H9 (cell line): ENCODE measurements around the gene FOXL1. TPM values are rescaled to one million over a fixed set of nuclear protein-coding genes. Genes with fewer than 3 reads are reported as not detected.

Experiments
- DNase-seq: peaks from one replicate; pipeline ENCODE4 v3.0.0-alpha.2; 2017
- H2AFZ ChIP-seq: one replicate; pipeline ENCODE4 v1.6.1; 2013; ENCODE audit warnings: mild to moderate bottlenecking, low read length, control low read depth, moderate library complexity
- H2AK5ac ChIP-seq: 2 replicates; pipeline ENCODE4 v1.6.1; 2013; ENCODE audit warnings: low read length, control low read depth, mixed read lengths; ENCODE audit not compliant: insufficient read length
- H2BK120ac ChIP-seq: one replicate; pipeline ENCODE4 v1.6.1; 2013; ENCODE audit warnings: low read depth, mild to moderate bottlenecking, low read length, control low read depth, inconsistent platforms; ENCODE audit not compliant: poor library complexity, severe bottlenecking
- H2BK12ac ChIP-seq: 2 replicates; pipeline ENCODE4 v1.6.1; 2013; ENCODE audit warnings: low read length, control low read depth, mixed read lengths, low read depth; ENCODE audit not compliant: insufficient read length
- H2BK15ac ChIP-seq: 2 replicates; pipeline ENCODE4 v1.6.1; 2013; ENCODE audit warnings: low read depth, low read length, control low read depth
- H2BK20ac ChIP-seq: one replicate; pipeline ENCODE4 v1.6.1; 2013; ENCODE audit warnings: low read depth, mild to moderate bottlenecking, low read length, control low read depth, inconsistent platforms; ENCODE audit not compliant: poor library complexity, severe bottlenecking
- H2BK5ac ChIP-seq: 2 replicates; pipeline ENCODE4 v1.6.1; 2013; ENCODE audit warnings: low read length, control low read depth, mixed read lengths; ENCODE audit not compliant: insufficient read length
- H3K14ac ChIP-seq: 2 replicates; pipeline ENCODE4 v1.6.1; 2013; ENCODE audit warnings: low read length, control low read depth; ENCODE audit not compliant: insufficient read depth
- H3K18ac ChIP-seq: 2 replicates; pipeline ENCODE4 v1.6.1; 2013; ENCODE audit warnings: low read depth, mild to moderate bottlenecking, mixed read lengths, low read length, control low read depth; ENCODE audit not compliant: insufficient read length
- H3K23ac ChIP-seq: 2 replicates; pipeline ENCODE4 v1.6.1; 2013; ENCODE audit warnings: low read length, control low read depth, mixed read lengths, low read depth; ENCODE audit not compliant: insufficient read length
- H3K23me2 ChIP-seq: 2 replicates; pipeline ENCODE4 v1.6.1; 2013; ENCODE audit warnings: low read depth, mild to moderate bottlenecking, mixed read lengths, low read length, control low read depth; ENCODE audit not compliant: insufficient read length, poor library complexity, severe bottlenecking
- H3K27ac ChIP-seq: 2 replicates; pipeline ENCODE4 v1.5.1; 2013; ENCODE audit warnings: low read length, control low read depth, mixed read lengths, low read depth; ENCODE audit not compliant: insufficient read length
- H3K27me3 ChIP-seq: 2 replicates; pipeline ENCODE4 v1.6.1; 2013; ENCODE audit warnings: low read length, control low read depth, inconsistent platforms; ENCODE audit not compliant: insufficient read depth
- H3K4ac ChIP-seq: 2 replicates; pipeline ENCODE4 v1.6.1; 2013; ENCODE audit warnings: low read depth, mild to moderate bottlenecking, control low read depth, inconsistent platforms, low read length, moderate library complexity
- H3K4me1 ChIP-seq: 2 replicates; pipeline ENCODE4 v1.6.1; 2013; ENCODE audit warnings: low read length, control low read depth, inconsistent platforms; ENCODE audit not compliant: insufficient read depth
- H3K4me2 ChIP-seq: 2 replicates; pipeline ENCODE4 v1.6.1; 2013; ENCODE audit warnings: low read length, control low read depth, mixed read lengths; ENCODE audit not compliant: insufficient read length, insufficient read depth
- H3K56ac ChIP-seq: 2 replicates; pipeline ENCODE4 v1.6.1; 2013; ENCODE audit warnings: low read depth, mild to moderate bottlenecking, mixed read lengths, low read length, control low read depth; ENCODE audit not compliant: insufficient read length
- H3K79me1 ChIP-seq: 2 replicates; pipeline ENCODE4 v1.6.1; 2013; ENCODE audit warnings: low read depth, mild to moderate bottlenecking, moderate library complexity, low read length, control low read depth, inconsistent platforms; ENCODE audit not compliant: insufficient read depth, poor library complexity, severe bottlenecking
- H3K79me2 ChIP-seq: 2 replicates; pipeline ENCODE4 v1.6.1; 2013; ENCODE audit warnings: low read length, control low read depth, inconsistent platforms; ENCODE audit not compliant: insufficient read depth
- H3K9ac ChIP-seq: 2 replicates; pipeline ENCODE4 v1.6.1; 2013; ENCODE audit warnings: low read length, control low read depth, mixed read lengths; ENCODE audit not compliant: insufficient read length; ENCODE audit errors: extremely low read depth
- H3K9me3 ChIP-seq: one replicate; pipeline ENCODE4 v1.6.1; 2013; ENCODE audit warnings: low read depth, low read length, inconsistent platforms; ENCODE audit not compliant: control insufficient read depth
- H3T11ph ChIP-seq: one replicate; pipeline ENCODE4 v1.6.1; 2013; ENCODE audit warnings: mild to moderate bottlenecking, low read length, control low read depth, inconsistent platforms
- H4K20me1 ChIP-seq: one replicate; pipeline ENCODE4 v1.6.1; 2013; ENCODE audit not compliant: control insufficient read depth, insufficient read length, insufficient read depth
- H4K5ac ChIP-seq: 2 replicates; pipeline ENCODE4 v1.6.1; 2013; ENCODE audit warnings: low read depth, mild to moderate bottlenecking, mixed read lengths, low read length, control low read depth; ENCODE audit not compliant: insufficient read length
- H4K8ac ChIP-seq: replicated peaks from 2 replicates; pipeline ENCODE4 v1.6.1; 2013; ENCODE audit warnings: low read length, control low read depth, mixed read lengths, low read depth; ENCODE audit not compliant: insufficient read length
- H4K91ac ChIP-seq: 2 replicates; pipeline ENCODE4 v1.6.1; 2013; ENCODE audit warnings: low read depth, mild to moderate bottlenecking, moderate library complexity, mixed read lengths, low read length, control low read depth; ENCODE audit not compliant: insufficient read length
- H3K27ac Mint-ChIP-seq, 3 experiments: 2 replicates in 2 of 3; 3 replicates in 1 of 3; pipeline ENCODE4 v1.8.0; 2020 to 2021; ENCODE audit warnings: mixed read lengths in 3 of 3, mild to moderate bottlenecking in 1 of 3, moderate library complexity in 1 of 3
- H3K27me3 Mint-ChIP-seq: 2 replicates; pipeline ENCODE4 v1.8.0; 2021; ENCODE audit warnings: low read depth, mild to moderate bottlenecking, moderate library complexity, mixed read lengths
- H3K36me3 Mint-ChIP-seq, 3 experiments: 2 replicates in 2 of 3; 3 replicates in 1 of 3; pipeline ENCODE4 v1.8.0; 2020 to 2021; ENCODE audit warnings: low read depth in 3 of 3, mixed read lengths in 3 of 3; ENCODE audit not compliant: insufficient read depth in 1 of 3
- H3K4me1 Mint-ChIP-seq, 2 experiments: 2 replicates each; pipeline ENCODE4 v1.8.0; 2020; ENCODE audit warnings: mixed read lengths in 2 of 2
- H3K4me3 Mint-ChIP-seq, 2 experiments: 2 replicates in 1 of 2; 3 replicates in 1 of 2; pipeline ENCODE4 v1.8.0; 2020 to 2021; ENCODE audit warnings: mild to moderate bottlenecking in 2 of 2, mixed read lengths in 2 of 2, moderate library complexity in 1 of 2
- H3K9me3 Mint-ChIP-seq, 2 experiments: 2 replicates in 1 of 2; 3 replicates in 1 of 2; pipeline ENCODE4 v1.8.0; 2020; ENCODE audit warnings: mild to moderate bottlenecking in 2 of 2, mixed read lengths in 2 of 2, moderate library complexity in 1 of 2
- WGBS: extraction: QIAGEN DNeasy Blood & Tissue Kit; methylation state at CpG from one replicate; pipeline ENCODE4 v1.1.7; 2013; ENCODE audit warnings: missing lambda C conversion rate, low lambda C conversion rate, mixed read lengths; ENCODE audit not compliant: insufficient read length; ENCODE audit errors: extremely low coverage; 5-methylcytosine and 5-hydroxymethylcytosine counted together
- total RNA-seq: library from RNA; stranded (reverse); gene quantifications from 2 replicates; pipeline ENCODE4 v1.2.1, GENCODE V29; 2021
- TF ChIP-seq, protein P1 (sequence below): fragments of 200-600 bp; sonication (generic); conservative IDR thresholded peaks from 3 replicates; pipeline ENCODE4 v1.8.0; 2021; ENCODE audit warnings: antibody characterized with exemption, mild to moderate bottlenecking

Gene FOXL1
- total RNA-seq, 1 experiment from 2014 or later, result 0.09 TPM

DNA sequence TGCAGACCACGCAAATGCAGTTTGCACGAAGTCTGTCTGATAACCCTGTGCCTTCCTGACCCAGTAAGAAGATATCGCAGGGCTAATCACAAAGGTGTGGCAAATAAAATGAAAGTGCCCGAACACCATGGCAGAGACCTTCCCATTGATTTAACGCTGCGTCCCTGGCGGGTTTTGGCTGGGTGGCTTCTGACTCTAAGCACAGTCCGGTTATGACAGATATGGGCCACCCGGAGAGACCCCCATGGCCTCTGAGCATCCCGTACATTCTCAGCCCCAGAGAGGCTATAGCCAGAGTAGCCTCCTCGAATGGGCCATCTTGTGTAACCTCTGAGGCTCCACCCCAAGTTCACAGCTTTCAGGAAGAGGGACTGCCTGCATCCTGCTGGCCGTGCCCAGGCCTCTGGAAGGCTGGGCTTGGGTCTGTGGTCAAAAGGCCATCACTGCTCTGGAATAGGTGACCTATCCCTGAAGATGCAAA lies 6.3 kb upstream of the FOXL1 start:
- no peak overlapping the region for H3K27ac ChIP-seq
- H3K4me2 ChIP-seq, result no peak overlapping the region
- H3K27me3 Mint-ChIP-seq, result peaks cover 96% of the 10 kb centered on the region

More for the DNA sequence above, 6.3 kb upstream of the FOXL1 start:
- no peak overlapping the region for H2AK5ac ChIP-seq
- H3K23ac ChIP-seq, result no peak overlapping the region
- no peaks in the 10 kb centered on the region for H3K79me2 ChIP-seq
- peaks cover 2 to 3% of the 10 kb centered on the region in 2 experiments; a peak in 4 of 5 replicates for H3K9me3 Mint-ChIP-seq
- TF ChIP-seq, protein P1, sequence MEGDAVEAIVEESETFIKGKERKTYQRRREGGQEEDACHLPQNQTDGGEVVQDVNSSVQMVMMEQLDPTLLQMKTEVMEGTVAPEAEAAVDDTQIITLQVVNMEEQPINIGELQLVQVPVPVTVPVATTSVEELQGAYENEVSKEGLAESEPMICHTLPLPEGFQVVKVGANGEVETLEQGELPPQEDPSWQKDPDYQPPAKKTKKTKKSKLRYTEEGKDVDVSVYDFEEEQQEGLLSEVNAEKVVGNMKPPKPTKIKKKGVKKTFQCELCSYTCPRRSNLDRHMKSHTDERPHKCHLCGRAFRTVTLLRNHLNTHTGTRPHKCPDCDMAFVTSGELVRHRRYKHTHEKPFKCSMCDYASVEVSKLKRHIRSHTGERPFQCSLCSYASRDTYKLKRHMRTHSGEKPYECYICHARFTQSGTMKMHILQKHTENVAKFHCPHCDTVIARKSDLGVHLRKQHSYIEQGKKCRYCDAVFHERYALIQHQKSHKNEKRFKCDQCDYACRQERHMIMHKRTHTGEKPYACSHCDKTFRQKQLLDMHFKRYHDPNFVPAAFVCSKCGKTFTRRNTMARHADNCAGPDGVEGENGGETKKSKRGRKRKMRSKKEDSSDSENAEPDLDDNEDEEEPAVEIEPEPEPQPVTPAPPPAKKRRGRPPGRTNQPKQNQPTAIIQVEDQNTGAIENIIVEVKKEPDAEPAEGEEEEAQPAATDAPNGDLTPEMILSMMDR, result no peak
- H3K23me2 ChIP-seq, result peaks cover 11% of the 10 kb centered on the region
- no peaks in the 10 kb centered on the region; a peak in 2 of 7 replicates for H3K36me3 Mint-ChIP-seq
- WGBS, result no CpG with 5 or more reads among the region's 12 CpGs
- H4K20me1 ChIP-seq, result no peaks in the 10 kb centered on the region
- H3K9ac ChIP-seq, result no peak overlapping the region
- no peak overlapping the region for H2BK20ac ChIP-seq
- no peak overlapping the region for H3K56ac ChIP-seq
- no peak overlapping the region for H2BK15ac ChIP-seq
- H3K9me3 ChIP-seq, result no peaks in the 10 kb centered on the region
- H2BK5ac ChIP-seq, result no peak overlapping the region
- H2AFZ ChIP-seq, result no peak overlapping the region
- no peak overlapping the region for H4K8ac ChIP-seq
- H4K91ac ChIP-seq, result no peak overlapping the region
- H3K27ac Mint-ChIP-seq, result no peak overlapping the region
- H3K4ac ChIP-seq, result no peak overlapping the region
- H3T11ph ChIP-seq, result no peak overlapping the region
- H2BK12ac ChIP-seq, result no peak overlapping the region
- no peak overlapping the region for H3K4me3 Mint-ChIP-seq
- DNase-seq, result peak; percentile 33
- H3K14ac ChIP-seq, result no peak overlapping the region
- H3K27me3 ChIP-seq, result peaks cover 85% of the 10 kb centered on the region
- no peaks in the 10 kb centered on the region for H3K79me1 ChIP-seq
- H3K4me1 Mint-ChIP-seq, result peaks cover 33 to 44% of the 10 kb centered on the region in 2 experiments
- H4K5ac ChIP-seq, result no peak overlapping the region
- no peak overlapping the region for H2BK120ac ChIP-seq
- no peak overlapping the region for H3K18ac ChIP-seq
- H3K4me1 ChIP-seq, result peaks cover 8% of the 10 kb centered on the region; the same call in 1 of the 2 replicates
